Heart left ventricle (tissue), 16 donors: ENCODE measurements around the gene SPATA6. TPM values are rescaled to one million over a fixed set of nuclear protein-coding genes. Genes with fewer than 3 reads are reported as not detected.

Experiments used
- ATAC-seq, 4 donors: fragments of 200-7000 bp; cut with Tn5 transposase; one replicate each; pipeline ENCODE4 v1.9.1; 2020 to 2022; ENCODE audit warnings: moderate library complexity in 4 of 4, mild to moderate bottlenecking in 3 of 4, moderate number of reproducible peaks in 1 of 4
- DNase-seq, 5 donors: peaks; one replicate each; pipeline ENCODE4 v3.0.0-alpha.2; 2020
- H3K27ac ChIP-seq, 12 donors: fragments of 200-600 bp; sonication (generic) in 4 of 12; one replicate each; pipeline versions ENCODE4 v1.5.0 to v1.8.0; 2016 to 2022; ENCODE audit warnings: mild to moderate bottlenecking in 2 of 12
- H3K27me3 ChIP-seq, 9 donors: fragments of 200-600 bp; sonication (generic) in 2 of 9; one replicate each; pipeline versions ENCODE4 v1.5.1 to v1.8.0; 2016 to 2022; ENCODE audit warnings: mild to moderate bottlenecking in 3 of 9
- H3K36me3 ChIP-seq, 9 donors: fragments of 200-600 bp; sonication (generic) in 2 of 9; one replicate each; pipeline versions ENCODE4 v1.5.0 to v1.8.0; 2018 to 2022; ENCODE audit warnings: mild to moderate bottlenecking in 2 of 9
- H3K4me1 ChIP-seq, 12 donors: fragments of 200-600 bp; sonication (generic) in 4 of 12; one replicate each; pipeline versions ENCODE4 v1.5.0 to v1.8.0; 2016 to 2022; ENCODE audit warnings: mild to moderate bottlenecking in 3 of 12
- H3K4me3 ChIP-seq, 12 donors: fragments of 200-600 bp; sonication (generic) in 4 of 12; one replicate each; pipeline versions ENCODE4 v1.5.0 to v1.8.0; 2017 to 2022; ENCODE audit warnings: mild to moderate bottlenecking in 9 of 12, moderate library complexity in 4 of 12
- H3K9me3 ChIP-seq, 12 donors: fragments of 200-600 bp; sonication (generic) in 4 of 12; one replicate each; pipeline versions ENCODE4 v1.5.0 to v1.8.0; 2016 to 2022; ENCODE audit warnings: mild to moderate bottlenecking in 1 of 12
- CTCF ChIP-seq, 12 donors: fragments of 200-600 bp; sonication (generic) in 4 of 12; IDR thresholded peaks; one replicate each; pipeline versions ENCODE4 v1.5.0 to v1.8.0; 2018 to 2022; ENCODE audit warnings: antibody characterized with exemption in 12 of 12, mild to moderate bottlenecking in 5 of 12
- POLR2A ChIP-seq, 2 donors: fragments of 450-650 bp; IDR thresholded peaks; one replicate each; pipeline ENCODE4 v1.6.1; 2017; ENCODE audit warnings: antibody characterized with exemption in 2 of 2, mild to moderate bottlenecking in 2 of 2, moderate library complexity in 2 of 2
- WGBS, 4 donors: extraction: QIAGEN DNeasy Blood & Tissue Kit in 2 of 4; methylation state at CpG; one replicate each; pipeline versions ENCODE4 v1.1.5 to v1.1.7; 2013 to 2018; 5-methylcytosine and 5-hydroxymethylcytosine counted together
- intact Hi-C, 10 donors: fragments of 100-400 bp; cut with DNase I; formaldehyde crosslinking; loops; one replicate each; pipeline versions ENCODE4 v1.11.1 to v1.14.2; 2022
- polyA plus RNA-seq, 2 donors: library from polyadenylated mRNA; stranded (reverse); fragments of 200-250 nt; gene quantifications; one replicate each; pipeline ENCODE4 v1.2.3, GENCODE V29; 2013
- total RNA-seq, 9 donors: library from RNA; depleted of rRNA in 2 of 9; stranded (reverse); fragments of >200 nt in 2 of 9; fragmentation: NEBNext Ultra II Directional in 3 of 9; extraction: Animal tissue kit (Norgen Biotek cat#: 25700) in 3 of 9; gene quantifications; one replicate each; pipeline versions ENCODE4 v1.1.0 to v1.2.4, GENCODE V29; 2016 to 2023
- donor health status: ischemic (EF 13 %, LVEDD 7.1; RV severe dilation, severe dysfunction).
- donor health status: healthy with polysubstance abuse.
- donor health status: DM: no; HTN: yes; CAD: no.
- donor health status: DM: no; HTN: no; CAD: no.
- donor health status: ischemic (EF 25% LVEDD 6.9; RV normal size, moderate dysfunction).
- donor health status: ischemic (EF 25% LVEDD 5.7; RV mildly dilated, moderate dysfunction).
- donor health status: healthy.
- donor health status: DM: yes; HTN: yes; CAD: no.
- donor health status: ischemic (EF 35%, LVEDD 5.7; RV mildly dilated, moderate dysfunction).
- donor health status: nonischemic (EF 11% LVEDD 7.7; RV severe dilation, severe dysfunction).
- donor health status: DM: yes; HTN: yes; CAD: no.
- donor health status: PGD.
- donor health status: ischemic (EF 29% LVEDD 5.4; RV normal size, mild dysfunction).
- donor health status: nonischemic (EF 23%, LVEDD 6.1; RV moderate dilation, normal function).

The SPATA6 gene
- total and polyA plus RNA-seq, 11 donors = 1.4 to 13.8 (median 5.5) TPM

- H3K4me1 ChIP-seq = peaks cover 0 to 12% (median 0%) of the 10 kb centered on the region in 12 donors
- H3K36me3 ChIP-seq = no peaks in the 10 kb centered on the region
- intact Hi-C loops = no loop called here
- TF ChIP-seq CTCF (IDR thresholded peaks at IDR 0.05) = no peak
- no peak for TF ChIP-seq POLR2A (IDR thresholded peaks at IDR 0.05)
- DNase-seq (no peak), ATAC-seq (no peak)
- WGBS, 4 donors = 80 to 91% (median 86%) methylated on average over 2 of the region's 2 CpGs
- H3K27ac ChIP-seq = no peak overlapping the region
- no peaks in the 10 kb centered on the region for H3K9me3 ChIP-seq
- no peaks in the 10 kb centered on the region for H3K27me3 ChIP-seq
- no peak overlapping the region for H3K4me3 ChIP-seq
These were observed 220.7 kb downstream of the SPATA6 start for GRCh38 chr1:48251323-48251722.

GRCh38 chr1:48250572-48250971 lies 221.4 kb downstream of the SPATA6 start:
- intact Hi-C loops = no loop called here
- ATAC-seq (no peak), DNase-seq (no peak)
- no peak overlapping the region for H3K27ac ChIP-seq
- H3K4me1 ChIP-seq = peaks cover 0 to 20% (median 0%) of the 10 kb centered on the region in 12 donors
- no peaks in the 10 kb centered on the region for H3K27me3 ChIP-seq
- H3K4me3 ChIP-seq = no peak overlapping the region
- 29 to 40% (median 37%) methylated on average over 3 of the region's 3 CpGs for WGBS, 4 donors
- TF ChIP-seq CTCF (IDR thresholded peaks at IDR 0.05) (no peak), POLR2A (IDR thresholded peaks at IDR 0.05) (no peak)
- H3K36me3 ChIP-seq = no peaks in the 10 kb centered on the region
- H3K9me3 ChIP-seq = no peaks in the 10 kb centered on the region

- intact Hi-C loops = no loop called here
- DNase-seq (no peak), ATAC-seq (no peak)
- Histone ChIP-seq H3K4me1 (peaks cover 0 to 24% (median 0%) of the 10 kb centered on the region in 12 donors), H3K27ac (no peak overlapping the region), H3K9me3 (no peaks in the 10 kb centered on the region), H3K36me3 (no peaks in the 10 kb centered on the region), H3K27me3 (no peaks in the 10 kb centered on the region), H3K4me3 (no peak overlapping the region)
- WGBS, 4 donors = 89 to 94% (median 92%) methylated on average over 3 of the region's 3 CpGs
- TF ChIP-seq POLR2A (IDR thresholded peaks at IDR 0.05) (no peak), CTCF (IDR thresholded peaks at IDR 0.05) (no peak)
These were observed 222.1 kb downstream of the SPATA6 start for GRCh38 chr1:48249868-48250267.

- Histone ChIP-seq H3K9me3 (no peaks in the 10 kb centered on the region), H3K4me3 (no peak overlapping the region), H3K27me3 (no peaks in the 10 kb centered on the region), H3K4me1 (peaks cover 0 to 24% (median 0%) of the 10 kb centered on the region in 12 donors), H3K27ac (no peak overlapping the region), H3K36me3 (no peaks in the 10 kb centered on the region)
- intact Hi-C loops = no loop called here
- WGBS, 4 donors = 73 to 94% (median 89%) methylated on average over 4 of the region's 4 CpGs
- DNase-seq (no peak), ATAC-seq (no peak)
- no peak for TF ChIP-seq CTCF (IDR thresholded peaks at IDR 0.05)
- TF ChIP-seq POLR2A (IDR thresholded peaks at IDR 0.05) = no peak
These were observed 223.6 kb downstream of the SPATA6 start for GRCh38 chr1:48248356-48248755.
